NOMO-1 (cell line): Measurements from ENCODE around the gene TGFBI.

Experiments used
- DNase-seq, 2 experiments: peaks; one replicate each; lab custom pipeline; 2025; ENCODE audit not compliant: unreplicated experiment in 2 of 2; lab: John Stamatoyannopoulos, UW

The TGFBI gene

DNA sequence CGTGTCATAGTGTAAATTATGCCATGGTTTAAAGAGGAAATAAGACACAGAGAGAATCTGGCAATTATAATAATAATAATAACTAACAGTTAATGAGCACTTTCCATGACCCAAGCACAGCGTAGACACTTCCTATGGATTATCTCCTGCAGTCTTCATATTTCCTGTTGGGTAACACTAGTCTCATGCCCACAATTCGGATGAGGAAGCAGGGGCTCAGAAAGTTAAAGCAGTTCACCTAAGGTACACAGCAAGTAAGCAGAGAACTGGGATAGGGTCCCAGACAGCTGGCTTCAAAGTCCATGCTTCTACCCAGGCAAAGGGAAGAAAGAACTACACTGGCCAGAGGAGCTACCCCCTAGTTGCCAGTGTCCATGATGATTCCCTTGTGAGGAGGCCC, 27.9 kb upstream of the TGFBI start:
- DNase-seq: peak; percentile 17 to 32

DNA sequence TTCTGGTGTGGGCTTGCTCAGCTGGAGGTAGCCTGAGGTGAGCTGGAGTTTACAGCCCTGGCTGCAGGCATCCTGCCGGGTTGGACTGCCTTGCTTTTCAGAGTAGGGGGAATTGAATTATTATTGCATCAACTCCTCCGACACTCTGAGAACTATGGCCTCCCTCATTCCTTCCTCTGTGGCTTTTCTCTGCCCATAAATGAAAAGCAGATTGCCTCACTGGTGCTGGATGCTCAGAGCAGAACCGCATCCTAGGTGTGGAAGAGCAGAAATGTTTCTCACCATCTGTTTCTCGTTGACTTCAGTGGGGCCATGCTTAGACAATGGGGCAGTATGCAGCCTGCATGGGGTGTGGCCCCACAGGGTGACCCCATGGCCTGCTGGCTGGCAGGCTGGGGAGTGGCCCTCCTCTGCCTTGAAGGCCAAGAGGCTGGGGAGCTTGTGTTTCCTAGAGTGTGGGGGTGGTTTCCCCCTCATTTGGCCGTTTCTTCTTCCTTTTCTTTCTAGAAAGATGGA, 27.3 kb upstream of the TGFBI start:
- DNase-seq: peak; percentile 66 to 73

DNA sequence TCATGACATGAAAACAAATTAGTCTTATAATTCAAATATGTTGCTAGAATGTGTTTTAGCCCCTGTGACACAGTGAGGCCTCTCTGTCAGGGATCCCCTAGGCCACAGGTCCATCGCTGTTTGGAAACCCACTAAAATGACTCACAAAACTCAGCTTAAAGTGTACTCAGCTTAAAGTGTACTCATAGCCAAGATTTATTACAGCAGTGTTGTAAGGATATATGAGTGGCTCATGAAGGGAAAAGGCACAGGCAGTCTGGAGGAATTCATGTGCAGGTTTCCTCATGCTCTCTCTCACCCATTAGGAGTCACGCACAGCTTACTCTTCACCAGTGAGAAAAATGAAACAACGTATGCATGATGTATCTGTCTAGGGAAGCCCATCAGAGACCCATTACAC, 24.4 kb upstream of the TGFBI start:
- peak; percentile 31 to 59 for DNase-seq

DNA sequence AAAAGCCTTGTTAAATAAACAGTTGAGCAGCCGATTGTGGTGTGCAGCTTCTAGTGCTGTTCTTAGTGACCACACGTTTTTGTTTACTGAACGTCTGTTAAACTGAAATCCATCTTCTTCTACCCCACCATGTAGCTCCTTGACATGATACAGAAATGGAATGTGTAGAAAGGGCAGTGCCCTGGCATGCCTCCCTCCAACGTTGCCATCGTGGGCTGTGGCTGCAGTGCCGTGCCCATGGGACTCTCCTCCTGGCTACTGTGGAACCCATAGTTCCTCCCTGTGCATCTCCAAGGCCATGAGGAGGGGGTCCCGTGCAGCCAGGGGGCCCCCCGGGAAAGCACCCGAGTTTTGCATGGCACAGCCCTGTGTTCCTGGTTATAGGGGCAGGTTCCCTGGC, 23.3 kb upstream of the TGFBI start:
- DNase-seq: no peak

DNA sequence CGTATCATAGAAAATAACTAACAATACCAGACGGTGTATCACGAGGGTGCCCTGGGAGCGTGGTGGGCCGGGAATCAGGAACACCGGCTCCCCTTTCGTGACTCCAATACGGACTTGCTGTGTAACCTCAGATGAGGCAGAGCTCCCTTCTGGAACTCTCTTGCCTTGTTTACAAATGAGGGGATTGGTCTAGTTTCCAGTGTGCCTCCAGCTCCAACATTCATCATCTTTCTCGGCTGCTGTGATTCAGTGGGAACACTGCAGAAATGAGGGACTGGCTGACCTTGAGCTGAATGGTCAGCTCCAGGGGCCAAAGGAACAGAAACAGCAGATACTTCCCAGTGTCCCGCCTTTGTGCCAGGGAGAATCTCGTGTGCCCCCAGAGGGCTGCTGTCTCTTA, 22.6 kb upstream of the TGFBI start:
- DNase-seq: no peak

DNA sequence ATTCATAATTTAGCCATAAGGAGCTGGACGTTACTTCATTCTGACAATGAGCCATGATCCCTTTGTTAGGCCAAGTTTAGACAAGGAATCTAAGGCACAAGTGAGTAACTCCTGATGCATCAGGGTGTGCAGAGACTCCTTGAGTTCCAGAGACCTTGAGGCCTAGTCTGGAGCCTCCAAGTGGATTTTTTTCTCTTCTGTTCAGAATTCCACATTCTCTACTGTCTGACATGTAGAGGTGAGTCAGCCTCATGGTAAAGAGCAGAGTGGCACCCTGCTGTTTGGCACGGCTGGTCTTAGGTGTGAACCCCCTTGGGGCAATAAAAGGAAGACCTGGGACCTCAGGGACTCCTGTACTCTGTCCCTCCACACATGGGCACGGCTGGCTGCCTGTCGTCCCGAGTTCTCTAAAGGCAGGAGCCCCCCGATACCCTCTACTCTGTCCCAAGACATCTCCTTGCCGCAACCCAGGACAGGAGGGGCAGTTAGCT, 22.0 kb upstream of the TGFBI start:
- no peak for DNase-seq

DNA sequence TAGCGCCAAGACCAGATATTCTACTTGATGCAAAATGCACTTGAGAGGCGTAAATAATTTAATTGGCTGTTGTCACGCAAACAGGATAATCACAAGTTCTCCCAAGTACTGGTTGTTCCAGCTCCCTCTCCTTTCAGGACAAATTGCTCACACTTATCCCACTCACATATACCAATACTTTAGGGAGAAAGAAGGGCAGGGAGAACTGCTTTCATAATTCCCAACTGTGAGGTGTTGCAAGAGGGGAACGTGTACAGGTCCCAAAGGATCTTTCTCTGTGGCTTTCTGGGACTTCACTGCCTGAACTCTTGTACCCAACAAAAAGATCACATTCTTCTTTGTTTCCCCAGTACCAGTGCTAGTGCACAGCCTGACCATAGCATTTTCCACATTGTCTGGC, 21.5 kb upstream of the TGFBI start:
- DNase-seq: no peak

GRCh38 chr5:136011414-136012001, 17.3 kb upstream of the TGFBI start:
- no peak for DNase-seq

- DNase-seq: peak; percentile 43 to 93
Measured at GRCh38 chr5:136012041-136012804, 16.6 kb upstream of the TGFBI start.

DNA sequence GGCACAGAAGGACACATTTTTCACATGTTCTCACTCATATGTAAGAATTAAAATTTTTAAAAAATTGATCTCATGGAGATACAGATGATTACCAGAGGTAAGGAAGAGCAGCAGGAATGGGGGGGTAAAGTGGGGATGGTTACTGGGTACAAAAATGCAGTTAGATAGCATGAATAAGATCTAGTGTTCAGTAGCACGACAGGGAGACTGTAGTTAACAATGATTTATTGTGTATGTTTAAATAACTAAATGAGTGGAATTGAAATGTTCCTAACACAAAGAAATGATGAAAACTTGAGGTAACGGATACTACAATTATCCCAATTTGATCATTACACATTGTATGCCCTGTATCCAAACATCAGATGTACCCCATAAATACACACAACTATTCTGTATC, 15.2 kb upstream of the TGFBI start:
- no peak for DNase-seq

- no peak for DNase-seq
Measured at GRCh38 chr5:136014049-136015002, 14.5 kb upstream of the TGFBI start.

DNA sequence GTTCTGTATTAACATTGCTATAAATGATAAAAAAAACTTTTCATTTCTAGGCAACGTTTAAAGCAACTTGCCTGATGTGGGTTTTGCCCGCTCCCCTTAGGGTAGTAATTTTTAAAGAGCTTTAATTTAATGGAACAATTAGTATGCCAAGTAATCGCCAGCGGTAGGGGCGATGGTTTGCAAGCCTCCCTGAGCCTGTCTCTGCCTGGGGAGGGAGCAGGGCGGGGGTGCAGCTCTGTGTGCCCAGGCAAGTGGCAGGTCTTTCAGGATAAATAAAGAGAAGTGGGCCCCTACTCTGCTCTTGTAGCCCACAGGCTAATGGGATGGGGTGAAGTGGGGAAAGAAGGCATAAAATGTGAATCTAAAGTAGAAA, 13.8 kb upstream of the TGFBI start:
- no peak for DNase-seq

GRCh38 chr5:136015966-136016650, 12.7 kb upstream of the TGFBI start:
- DNase-seq: no peak

- DNase-seq: peak in 1 of 2 experiments; percentile 3
Measured at GRCh38 chr5:136016945-136017530, 11.8 kb upstream of the TGFBI start.

- no peak for DNase-seq
Measured at GRCh38 chr5:136018814-136019783, 9.7 kb upstream of the TGFBI start.

DNA sequence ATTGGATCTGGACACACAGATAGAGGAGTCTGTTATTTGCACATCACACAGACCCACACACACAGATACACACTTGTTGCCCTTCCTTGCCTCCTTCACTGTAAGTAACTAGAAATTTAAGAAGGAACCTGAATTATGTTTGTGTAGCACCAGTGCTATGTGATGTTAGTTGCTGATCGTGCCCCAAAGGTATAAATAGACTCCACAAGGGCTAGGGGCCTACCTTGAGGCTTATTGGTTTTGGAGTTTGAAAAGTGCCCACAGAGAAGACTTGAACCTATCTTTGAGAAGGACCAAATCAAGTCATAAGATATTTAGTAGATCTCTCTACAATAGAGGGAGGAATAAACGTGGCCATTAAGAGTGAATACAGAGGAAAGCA, 8.8 kb upstream of the TGFBI start:
- DNase-seq: no peak

DNA sequence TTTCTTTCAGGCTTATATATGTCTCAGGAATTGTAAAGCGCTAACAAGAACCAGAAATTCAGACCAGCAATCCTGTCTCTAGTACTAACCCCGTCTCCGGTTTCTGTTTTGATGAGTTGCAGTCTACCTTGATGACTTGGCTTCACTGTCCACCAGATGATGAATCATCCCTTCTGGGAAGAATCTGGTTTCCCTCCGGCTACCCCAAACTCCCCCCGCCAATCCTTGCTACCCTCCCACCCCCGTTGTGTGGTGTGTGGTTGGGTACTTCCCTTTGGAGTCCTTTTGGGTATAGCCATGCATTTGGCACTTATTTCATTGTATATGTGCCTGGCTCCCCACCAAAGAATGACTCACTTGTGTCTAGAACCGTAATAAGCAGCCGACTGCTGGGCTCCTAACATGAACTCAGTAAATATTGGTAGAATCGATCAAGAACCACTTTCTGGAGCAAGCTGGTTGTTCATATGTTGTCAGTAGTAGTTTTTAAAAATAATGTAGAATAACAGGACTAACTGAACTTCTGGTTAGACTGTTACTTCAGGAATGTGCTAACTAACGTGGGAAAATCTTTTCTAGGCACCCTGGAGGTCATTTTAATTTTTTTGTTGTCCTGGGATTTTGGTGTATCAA, 8.3 kb upstream of the TGFBI start:
- DNase-seq: peak; percentile 7 to 59

DNA sequence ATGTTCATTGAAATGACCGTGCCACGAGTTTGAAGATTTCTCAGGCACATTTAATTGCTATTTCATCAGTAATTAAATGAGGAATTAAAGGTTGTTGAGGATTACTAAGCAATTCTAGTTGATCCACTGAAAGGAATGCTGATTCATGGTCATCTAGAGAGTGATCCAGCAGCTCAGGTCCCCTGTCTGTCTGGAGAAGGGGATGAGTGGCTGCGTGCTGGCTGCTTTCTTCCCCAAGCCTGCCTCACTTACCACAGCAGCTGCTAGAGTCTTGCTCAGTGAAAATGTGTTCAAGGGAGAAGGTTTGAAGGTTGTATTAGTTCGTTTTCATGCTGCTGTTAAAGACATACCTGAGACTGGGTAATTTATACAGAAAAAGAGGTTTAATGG, 7.8 kb upstream of the TGFBI start:
- DNase-seq: peak in 1 of 2 experiments; percentile 21

- DNase-seq: no peak
Measured at GRCh38 chr5:136022965-136023364, 5.8 kb upstream of the TGFBI start.
